Myocyte (in vitro differentiated cells): ENCODE data around the gene VWA3B. TPM values are rescaled to one million over a fixed set of nuclear protein-coding genes. Genes with fewer than 3 reads are reported as not detected.

Experiments
- DNase-seq: peaks from one replicate; pipeline ENCODE4 v3.0.0-alpha.2; 2012; ENCODE audit warnings: low read depth
- total RNA-seq: library from RNA; depleted of rRNA; stranded (reverse); fragments of >200 nt; gene quantifications from 2 replicates; pipeline ENCODE4 v1.2.3, GENCODE V29; 2014

The VWA3B gene
- total RNA-seq, 1 donor from 2014 or later: not detected

- no peak for DNase-seq
These were observed 246.0 kb downstream of the VWA3B start for GRCh38 chr2:98332989-98333388.

- peak; percentile 12 for DNase-seq
These were observed 247.0 kb downstream of the VWA3B start for GRCh38 chr2:98333922-98334321.

DNA sequence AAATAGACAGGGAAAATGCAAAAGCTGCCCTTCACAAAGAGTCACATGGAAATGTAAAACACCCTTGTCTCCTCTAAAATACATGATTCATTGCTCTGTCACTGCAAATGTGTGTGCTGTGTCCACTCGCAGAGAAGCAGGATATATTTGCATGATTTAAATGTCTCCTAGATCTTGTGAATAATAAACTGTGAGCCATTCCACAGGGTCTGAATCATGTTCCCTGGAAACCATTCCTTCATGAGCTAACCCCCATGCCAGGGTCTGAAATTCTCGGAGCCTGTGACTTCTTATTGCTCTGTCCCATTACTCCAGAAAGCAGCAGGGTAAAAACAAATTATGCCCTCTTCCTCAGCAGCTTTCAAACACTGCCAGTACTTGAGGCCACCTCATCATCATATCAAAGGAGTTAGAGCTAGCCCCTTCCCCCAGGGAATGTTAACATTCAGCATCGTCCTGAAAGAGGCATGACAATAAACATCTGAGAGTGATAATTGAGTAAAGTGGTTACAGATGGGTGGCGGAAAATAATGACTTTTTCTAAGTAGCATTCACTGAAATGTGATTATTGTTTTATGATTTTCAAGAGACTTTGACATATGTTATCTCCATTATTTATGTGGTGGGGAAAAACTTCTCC, 247.6 kb downstream of the VWA3B start:
- peak; percentile 69 for DNase-seq

GRCh38 chr2:98335271-98335670, 248.3 kb downstream of the VWA3B start:
- DNase-seq: no peak

DNA sequence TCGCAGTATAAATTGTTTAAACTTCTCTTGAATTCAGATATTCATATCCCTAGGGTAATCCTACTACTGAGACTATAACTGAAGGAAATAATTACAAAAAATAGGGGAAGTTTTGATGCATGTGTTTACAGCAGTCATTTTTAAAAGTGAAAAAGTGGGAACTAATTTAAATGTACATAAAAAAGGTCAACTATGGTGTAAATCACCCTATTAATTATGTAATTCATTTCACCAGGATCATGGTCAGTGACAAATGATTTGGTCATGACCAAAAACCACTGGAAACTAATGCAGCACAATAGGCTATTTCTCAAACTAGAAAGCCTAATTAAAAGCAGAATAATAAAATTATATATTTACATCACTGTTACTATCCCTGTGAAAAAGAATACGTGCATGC, 254.3 kb downstream of the VWA3B start:
- no peak for DNase-seq

GRCh38 chr2:98343285-98343684, 256.3 kb downstream of the VWA3B start:
- DNase-seq: no peak

DNA sequence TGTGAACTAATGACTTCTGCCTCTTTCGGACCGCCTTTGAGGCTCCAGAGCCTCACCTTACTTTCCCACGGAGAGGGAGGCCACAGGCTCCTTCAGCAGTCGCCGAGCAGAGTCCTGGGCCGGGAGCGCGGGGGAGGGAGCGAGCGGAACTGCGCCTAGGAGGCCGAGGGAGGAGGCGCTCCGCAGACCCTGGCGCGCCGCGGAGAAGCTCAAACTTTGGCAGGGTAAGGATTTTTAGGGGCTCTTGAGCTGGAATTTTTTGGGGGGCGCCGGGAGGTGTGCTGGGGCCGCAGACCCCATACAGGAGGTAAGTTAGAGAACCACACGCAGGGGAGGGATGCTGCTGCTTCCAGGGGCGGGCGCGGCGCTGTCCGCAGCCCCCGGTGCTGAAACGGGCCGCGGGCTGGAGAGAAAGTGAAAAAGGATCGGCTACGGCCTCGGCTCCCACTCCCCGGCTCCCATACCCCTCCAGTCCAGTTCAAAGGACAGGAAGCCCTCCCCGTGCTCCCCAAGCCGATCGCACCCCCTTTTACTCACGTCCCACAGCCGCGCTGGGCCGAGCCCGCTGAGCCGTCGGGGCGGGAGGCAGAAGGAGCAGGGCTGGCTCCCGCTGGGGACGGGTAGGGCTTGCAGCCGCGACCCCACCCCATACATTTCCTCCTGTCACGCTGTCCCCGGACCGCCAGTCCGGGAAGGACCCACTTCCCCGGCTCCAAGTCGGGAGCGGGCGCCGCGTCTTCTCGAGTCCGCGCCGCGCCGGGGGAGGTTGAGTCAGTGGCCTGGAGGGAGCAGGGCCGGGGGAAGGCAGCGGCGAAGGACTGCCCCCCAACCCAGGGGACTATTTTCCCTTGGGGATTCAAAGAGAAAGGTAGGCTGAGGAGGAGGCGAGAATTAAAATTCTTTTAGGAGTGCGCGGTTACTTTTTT, 259.6 kb downstream of the VWA3B start, which contains the start of gene CNGA3:
Gene CNGA3 (plus strand): TSS at position 146 of the 926 bp plus-strand sequence. CDS start 23,520 bp downstream, outside the sequence.
- DNase-seq: peak; percentile 32

DNA sequence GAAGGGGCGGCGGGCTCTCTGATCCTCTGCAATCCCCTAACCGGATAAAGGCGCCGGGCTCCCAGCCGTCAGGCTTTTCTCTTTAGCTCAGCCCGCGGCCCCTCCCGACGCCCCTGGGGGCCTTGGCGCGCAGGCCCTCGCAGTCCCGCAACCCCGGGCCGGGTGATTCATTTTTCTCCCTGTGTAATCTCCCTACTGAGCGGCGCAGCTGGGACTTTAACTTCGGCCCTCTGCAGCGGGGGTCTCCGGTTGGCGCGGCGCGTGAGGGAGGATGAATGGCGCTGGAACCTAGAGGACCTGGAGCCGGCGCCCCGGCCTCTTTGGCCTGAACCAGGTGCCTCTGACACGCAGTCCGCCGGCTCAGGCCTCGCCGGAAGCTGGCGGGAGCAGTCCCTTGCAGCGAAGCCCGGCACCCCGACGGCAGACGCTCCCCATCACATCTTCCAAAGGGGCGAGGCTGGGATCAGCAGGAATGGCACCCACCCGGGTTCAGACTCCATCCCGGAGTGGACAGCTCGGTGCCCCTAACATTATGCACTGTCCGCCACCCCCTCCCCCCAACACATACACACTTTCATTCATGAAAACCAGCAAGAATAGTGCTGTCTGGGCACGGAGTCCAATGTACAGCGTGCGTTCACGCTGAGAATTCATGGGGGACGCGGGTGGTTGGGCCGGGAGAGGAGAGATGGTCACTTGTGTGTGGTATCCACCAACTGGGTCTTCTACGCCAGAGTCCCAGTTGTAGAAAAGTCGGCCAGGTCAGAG, 260.5 kb downstream of the VWA3B start:
- no peak for DNase-seq

GRCh38 chr2:98348066-98348561, 261.1 kb downstream of the VWA3B start:
- DNase-seq: no peak

DNA sequence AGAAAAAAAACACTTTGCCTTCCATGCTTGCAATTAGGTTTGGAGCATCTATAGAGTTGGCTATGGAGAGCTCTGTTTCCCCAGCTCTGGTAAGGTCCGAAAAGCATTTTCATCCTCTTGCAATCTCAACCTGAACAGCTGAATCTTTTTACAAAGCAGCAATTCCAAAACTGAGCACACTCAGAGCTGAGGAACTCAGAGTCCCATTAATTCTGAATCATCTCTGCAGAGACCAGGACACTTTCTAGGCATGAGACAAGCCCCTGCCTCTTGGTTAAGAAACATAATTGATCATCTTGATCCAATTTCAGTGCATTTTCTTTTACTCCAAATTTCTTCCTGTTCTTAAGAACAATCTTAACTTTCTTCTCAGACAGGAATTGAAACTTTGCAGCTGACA, 263.4 kb downstream of the VWA3B start:
- no peak for DNase-seq

DNA sequence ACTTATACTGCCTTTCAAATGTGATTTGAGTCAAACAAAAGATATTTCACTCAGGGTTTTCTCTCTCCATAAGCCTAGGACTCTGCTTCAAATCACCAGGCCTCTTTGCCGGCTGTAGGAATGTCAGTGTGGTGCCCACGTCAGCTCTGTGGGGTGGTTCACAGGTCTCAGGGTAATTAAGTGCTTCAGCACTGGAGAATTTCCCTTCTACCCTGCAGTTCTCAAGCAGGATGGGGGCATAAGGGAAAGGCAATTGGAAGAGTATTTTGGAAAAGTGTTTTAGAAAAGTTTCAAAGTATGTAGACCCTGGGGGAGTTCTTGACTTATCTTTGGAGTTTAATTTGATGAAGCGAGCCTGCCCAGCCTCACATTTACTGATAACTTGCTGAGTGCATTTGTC, 268.9 kb downstream of the VWA3B start:
- DNase-seq: no peak

GRCh38 chr2:98356729-98357128, 269.8 kb downstream of the VWA3B start:
- no peak for DNase-seq

DNA sequence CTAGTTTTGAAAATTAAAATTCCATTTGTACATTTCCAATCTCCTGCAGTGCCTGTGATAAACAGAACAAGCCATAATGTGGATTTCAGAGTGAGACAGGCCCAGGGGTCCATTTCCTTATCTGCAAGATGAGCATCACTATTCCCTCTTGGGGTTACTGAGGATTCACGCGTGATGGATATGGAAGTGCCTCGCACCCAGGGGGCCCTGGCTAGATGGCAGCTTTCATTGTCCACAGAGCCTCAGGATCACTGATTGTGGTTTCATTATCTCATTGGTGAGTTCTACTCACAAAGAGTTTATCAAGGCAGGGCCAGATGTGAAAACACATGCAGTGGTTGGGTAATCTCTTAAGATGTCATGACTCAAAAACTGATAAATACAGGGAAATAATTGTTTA, 270.9 kb downstream of the VWA3B start:
- no peak for DNase-seq

- DNase-seq: no peak
These were observed 273.0 kb downstream of the VWA3B start for GRCh38 chr2:98359986-98360385.

Other genes starting within 250 kb of the VWA3B start
- gene TMEM131, start 91.2 kb upstream of the VWA3B start, total RNA-seq: 27.2 and 35.2 TPM in 2 replicates